ENCODE measurements around the gene ADD3.

DNA sequence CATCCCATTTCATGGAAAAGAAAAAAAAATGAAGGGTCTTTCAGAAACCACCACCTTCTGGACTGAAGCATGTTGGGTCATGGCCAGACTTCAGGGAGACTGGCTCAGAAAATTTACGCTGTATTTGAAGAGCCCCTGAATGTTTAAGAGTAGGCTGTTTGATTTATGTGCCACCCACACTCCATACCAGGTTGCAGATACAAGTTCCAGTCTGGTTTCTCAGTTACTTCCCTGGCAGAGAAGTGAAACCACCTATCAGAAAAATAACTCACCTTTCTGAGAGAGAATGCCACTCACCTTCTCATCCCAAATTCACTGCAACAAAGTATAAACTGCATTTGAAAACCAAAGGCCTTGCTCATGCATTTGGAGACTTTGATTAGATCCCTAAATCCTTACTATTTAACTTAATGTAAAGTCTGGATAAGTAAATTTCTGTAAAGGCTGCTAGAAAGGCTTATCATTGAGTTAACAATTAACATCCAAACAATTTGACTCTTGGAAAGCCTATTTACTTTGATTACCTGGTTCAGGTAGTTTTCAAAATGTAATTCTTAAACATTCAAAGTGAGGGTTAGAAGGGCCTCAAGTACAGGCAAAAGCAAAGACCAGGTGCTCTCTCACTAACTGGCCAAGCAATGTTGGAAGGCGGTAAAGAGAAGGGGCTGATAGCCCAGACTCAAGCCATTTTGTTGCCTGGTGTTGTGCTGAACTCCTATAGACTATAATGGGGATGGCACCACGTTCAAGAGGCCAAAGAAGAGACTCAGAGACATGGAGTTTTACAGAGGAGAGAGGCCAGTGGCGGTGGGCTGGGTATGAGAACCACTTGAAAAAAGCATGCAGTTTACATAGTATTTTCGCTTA is 12.8 kb upstream of the ADD3 start:
- TF ChIP-seq, protein P1, sequence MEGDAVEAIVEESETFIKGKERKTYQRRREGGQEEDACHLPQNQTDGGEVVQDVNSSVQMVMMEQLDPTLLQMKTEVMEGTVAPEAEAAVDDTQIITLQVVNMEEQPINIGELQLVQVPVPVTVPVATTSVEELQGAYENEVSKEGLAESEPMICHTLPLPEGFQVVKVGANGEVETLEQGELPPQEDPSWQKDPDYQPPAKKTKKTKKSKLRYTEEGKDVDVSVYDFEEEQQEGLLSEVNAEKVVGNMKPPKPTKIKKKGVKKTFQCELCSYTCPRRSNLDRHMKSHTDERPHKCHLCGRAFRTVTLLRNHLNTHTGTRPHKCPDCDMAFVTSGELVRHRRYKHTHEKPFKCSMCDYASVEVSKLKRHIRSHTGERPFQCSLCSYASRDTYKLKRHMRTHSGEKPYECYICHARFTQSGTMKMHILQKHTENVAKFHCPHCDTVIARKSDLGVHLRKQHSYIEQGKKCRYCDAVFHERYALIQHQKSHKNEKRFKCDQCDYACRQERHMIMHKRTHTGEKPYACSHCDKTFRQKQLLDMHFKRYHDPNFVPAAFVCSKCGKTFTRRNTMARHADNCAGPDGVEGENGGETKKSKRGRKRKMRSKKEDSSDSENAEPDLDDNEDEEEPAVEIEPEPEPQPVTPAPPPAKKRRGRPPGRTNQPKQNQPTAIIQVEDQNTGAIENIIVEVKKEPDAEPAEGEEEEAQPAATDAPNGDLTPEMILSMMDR (conservative IDR thresholded peaks at IDR 0.05; ENCODE audit: low read length), result no peak
- TF ChIP-seq EZH2phosphoT487 (IDR thresholded peaks at IDR 0.05; ENCODE audit: borderline replicate concordance), result no peak
